Brain microvascular endothelial cell (primary cell): ENCODE data around the gene DPP8.

Source experiments
- DNase-seq: peaks from one replicate; pipeline ENCODE4 v3.0.0-alpha.2; 2020
- H3K27ac ChIP-seq: fragments of 250-450 bp; sonication (Bioruptor Pico); 2 replicates; pipeline ENCODE4 v1.5.1; 2020; ENCODE audit warnings: mild to moderate bottlenecking, moderate library complexity
- H3K27me3 ChIP-seq: fragments of 250-450 bp; sonication (Bioruptor Pico); replicated peaks from 2 replicates; pipeline ENCODE4 v1.5.1; 2020; ENCODE audit warnings: mild to moderate bottlenecking
- H3K36me3 ChIP-seq: fragments of 250-450 bp; sonication (Bioruptor Pico); replicated peaks from 2 replicates; pipeline ENCODE4 v1.5.1; 2020; ENCODE audit warnings: mild to moderate bottlenecking
- H3K4me3 ChIP-seq: 2 replicates; pipeline ENCODE4 v1.5.1; 2011; ENCODE audit warnings: low read depth, mild to moderate bottlenecking, control low read depth, low read length, moderate library complexity
- CTCF ChIP-seq: IDR thresholded peaks from 2 replicates; pipeline ENCODE4 v1.5.1; 2011; ENCODE audit warnings: low read depth, mild to moderate bottlenecking, moderate library complexity, low read length, control low read depth, inconsistent platforms; ENCODE audit errors: missing control alignments
- in situ Hi-C: cut with HindIII; loops from 2 replicates; pipeline ENCODE4 v1.10.0; 2017; ENCODE audit warnings: low sequenced_read_pairs, low pct_ligation_motif_present

Gene DPP8

GRCh38 chr15:65394280-65394789, 123.2 kb downstream of the DPP8 start:
- TF ChIP-seq CTCF, result no peak
- in situ Hi-C loops, result no loop called here
- Histone ChIP-seq H3K4me3 (no peak overlapping the region), H3K36me3 (no peaks in the 10 kb centered on the region), H3K27me3 (peaks cover 20% of the 10 kb centered on the region), H3K27ac (no peak overlapping the region)
- no peak for DNase-seq

GRCh38 chr15:65393557-65393956, 123.9 kb downstream of the DPP8 start:
- Histone ChIP-seq H3K27me3 (peaks cover 20% of the 10 kb centered on the region), H3K36me3 (no peaks in the 10 kb centered on the region), H3K4me3 (no peak overlapping the region), H3K27ac (no peak overlapping the region)
- no peak for TF ChIP-seq CTCF
- in situ Hi-C loops, result no loop called here
- no peak for DNase-seq

- DNase-seq, result no peak
- Histone ChIP-seq H3K36me3 (no peaks in the 10 kb centered on the region), H3K4me3 (no peak overlapping the region), H3K27ac (no peak overlapping the region), H3K27me3 (peaks cover 20% of the 10 kb centered on the region)
- TF ChIP-seq CTCF, result no peak
- in situ Hi-C loops, result no loop called here
Measured at GRCh38 chr15:65393091-65393490, 124.4 kb downstream of the DPP8 start.
